Kidney tubule cell (primary cell): ENCODE data around the gene STARD9.
"Not testable (repeated sequence)": the region's sequence is repeated elsewhere in the genome, so short reads cannot be mapped to it uniquely, and the experiment has no call there.

Experiments used
- DNase-seq: peaks from one replicate; pipeline ENCODE4 v3.0.0-alpha.2; 2018; ENCODE audit warnings: low spot score

Gene STARD9

GRCh38 chr15:42590619-42591237 lies 15.3 kb downstream of the STARD9 start:
- DNase-seq = no peak

GRCh38 chr15:42591238-42591934 lies 16.0 kb downstream of the STARD9 start:
- peak; percentile 56 for DNase-seq

- DNase-seq = no peak
These were observed 17.3 kb downstream of the STARD9 start for GRCh38 chr15:42592716-42593115.

DNA sequence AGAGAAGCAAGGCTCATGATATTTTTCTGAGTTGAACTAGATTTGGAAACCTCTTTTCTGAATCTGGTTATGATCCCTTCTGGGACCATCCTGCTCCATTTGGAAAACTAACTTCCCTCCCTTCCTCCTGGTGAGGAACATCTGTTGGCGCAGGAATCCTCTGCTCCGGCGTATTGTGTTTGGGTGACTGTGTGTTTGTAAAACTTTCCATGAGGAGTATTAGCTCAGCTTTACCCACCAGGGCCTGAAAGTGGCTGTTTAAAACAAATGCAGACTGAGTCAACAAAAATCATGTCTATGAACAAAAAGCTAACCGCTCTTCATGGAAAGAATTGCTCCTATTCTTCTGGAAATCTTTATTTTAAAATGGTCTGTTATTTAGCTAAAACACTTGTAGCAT lies 17.7 kb downstream of the STARD9 start:
- DNase-seq = no peak

DNA sequence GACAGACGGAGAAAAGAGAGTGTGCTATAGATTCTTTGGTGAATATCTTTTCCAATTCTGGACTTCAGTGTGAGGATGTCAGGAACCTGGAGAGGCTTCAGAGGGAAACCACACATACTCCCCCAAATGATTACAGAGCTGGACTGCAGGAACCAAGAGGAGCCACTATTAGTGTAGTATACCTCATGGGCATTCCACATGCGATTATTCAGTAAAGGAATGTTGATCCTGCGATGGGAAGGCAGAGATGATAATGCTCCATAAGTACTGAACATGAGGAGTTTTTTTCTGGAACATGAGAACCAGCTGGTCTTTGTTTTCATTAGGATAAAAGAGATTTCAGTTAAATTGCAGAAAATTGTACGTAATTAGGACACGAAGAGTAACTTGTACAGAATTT lies 18.7 kb downstream of the STARD9 start:
- no peak for DNase-seq

DNA sequence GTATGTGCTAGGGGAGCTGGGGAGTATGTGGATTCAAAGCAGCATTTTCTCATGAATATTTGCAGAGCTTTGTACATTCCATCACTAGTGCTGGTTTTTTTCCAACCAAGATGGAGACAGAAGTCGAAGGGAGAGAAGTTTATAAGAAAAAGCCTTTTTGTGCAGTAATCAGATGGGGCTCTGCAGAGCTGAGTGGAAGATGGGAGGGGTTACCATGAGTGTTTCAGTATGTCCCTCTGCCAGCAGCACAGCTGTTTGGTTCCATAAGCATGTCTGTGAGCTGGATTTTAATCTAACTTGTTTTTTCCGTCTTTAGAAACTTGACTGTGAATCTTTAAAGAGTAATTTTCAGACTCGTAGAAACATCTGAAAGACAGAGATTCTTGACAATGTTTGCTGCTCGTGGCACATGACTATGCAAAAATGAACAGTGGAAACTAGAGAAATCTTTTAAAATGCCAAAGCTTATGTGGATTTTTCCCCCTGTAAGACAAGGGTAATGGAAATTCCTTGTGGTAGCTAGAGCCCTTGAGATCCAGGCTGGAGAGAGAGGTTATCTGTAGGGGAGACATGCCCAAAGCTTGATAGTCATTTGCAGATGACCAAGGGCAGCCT lies 20.3 kb downstream of the STARD9 start:
- no peak for DNase-seq

DNA sequence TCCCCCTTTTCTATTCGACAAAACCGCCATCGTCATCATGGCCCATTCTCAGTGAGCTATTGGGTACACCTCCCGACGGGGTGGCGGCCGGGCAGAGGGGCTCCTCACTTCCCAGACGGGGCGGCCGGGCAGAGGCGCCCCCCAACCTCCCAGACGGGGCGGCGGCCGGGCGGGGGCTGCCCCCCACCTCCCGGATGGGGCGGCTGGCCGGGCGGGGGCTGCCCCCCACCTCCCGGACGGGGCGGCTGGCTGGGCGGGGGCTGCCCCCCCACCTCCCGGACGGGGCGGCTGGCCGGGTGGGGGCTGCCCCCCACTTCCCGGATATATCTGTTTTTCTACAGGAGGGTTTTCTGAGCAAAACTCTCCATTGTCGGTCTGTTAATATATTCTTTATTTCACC lies 25.9 kb downstream of the STARD9 start:
- not testable (repeated sequence) for DNase-seq

DNA sequence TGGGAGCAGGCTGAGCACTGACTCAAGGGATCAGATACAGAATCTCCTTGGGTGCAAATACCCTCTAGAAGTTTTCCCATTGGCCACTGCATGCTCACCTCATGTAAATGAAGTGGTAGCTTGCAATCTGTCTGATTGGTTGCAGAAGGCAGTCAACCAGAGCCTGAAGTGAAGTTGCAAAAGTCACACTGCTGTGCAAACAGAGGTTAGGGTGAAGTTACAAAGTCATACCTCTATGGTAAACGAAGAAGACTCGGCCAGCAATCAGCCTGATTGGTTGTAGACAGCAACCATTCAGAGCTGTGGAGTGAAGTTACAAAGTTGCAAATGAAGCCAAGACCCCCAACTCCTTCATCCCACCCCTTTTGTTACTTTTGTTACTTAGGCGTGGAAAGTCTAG lies 27.1 kb downstream of the STARD9 start:
- no peak for DNase-seq

DNA sequence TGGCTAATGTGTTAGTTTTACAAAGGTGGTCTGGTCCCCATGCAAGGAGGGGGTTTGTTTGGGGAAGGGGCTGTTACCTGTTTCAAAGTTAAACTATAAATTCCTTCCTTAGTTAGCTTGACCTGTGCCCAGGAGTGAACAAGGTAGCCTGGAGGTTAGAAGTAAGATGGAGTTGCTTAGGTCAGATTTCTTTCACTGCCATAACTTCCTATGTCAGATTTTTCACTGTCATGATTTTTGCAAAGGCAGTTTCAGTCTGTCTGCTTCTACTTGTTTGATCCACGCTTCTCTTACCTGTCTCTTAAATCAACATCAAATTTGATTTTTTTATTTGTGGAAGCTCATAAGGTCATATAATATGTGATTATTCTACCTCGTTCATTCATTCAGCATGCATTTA lies 28.6 kb downstream of the STARD9 start:
- no peak for DNase-seq

GRCh38 chr15:42604894-42605744 lies 29.7 kb downstream of the STARD9 start:
- no peak for DNase-seq

DNA sequence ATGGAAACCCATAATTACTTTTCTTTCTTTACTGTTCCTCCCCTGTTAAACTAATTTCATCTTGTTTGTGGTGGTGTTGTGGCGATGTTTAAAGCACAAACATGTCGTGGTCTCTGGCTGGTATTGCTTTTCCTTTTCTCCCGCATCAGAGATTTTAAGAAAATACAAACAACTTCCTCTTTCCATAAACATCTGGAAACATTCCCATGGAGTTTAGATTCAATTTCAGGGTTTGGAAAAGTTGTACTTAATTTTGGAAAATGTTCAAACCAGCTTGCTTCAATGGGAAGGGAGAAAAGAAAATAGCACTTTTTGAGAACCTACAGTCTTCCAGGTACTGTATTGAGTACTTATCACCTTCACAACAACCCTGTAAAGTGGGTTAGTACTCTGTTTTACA lies 30.4 kb downstream of the STARD9 start:
- DNase-seq = no peak

GRCh38 chr15:42608110-42608531 lies 32.7 kb downstream of the STARD9 start:
- peak; percentile 67 for DNase-seq

- no peak for DNase-seq
These were observed 33.5 kb downstream of the STARD9 start for GRCh38 chr15:42608752-42609488.

- DNase-seq = no peak
These were observed 36.1 kb downstream of the STARD9 start for GRCh38 chr15:42611532-42611931.

DNA sequence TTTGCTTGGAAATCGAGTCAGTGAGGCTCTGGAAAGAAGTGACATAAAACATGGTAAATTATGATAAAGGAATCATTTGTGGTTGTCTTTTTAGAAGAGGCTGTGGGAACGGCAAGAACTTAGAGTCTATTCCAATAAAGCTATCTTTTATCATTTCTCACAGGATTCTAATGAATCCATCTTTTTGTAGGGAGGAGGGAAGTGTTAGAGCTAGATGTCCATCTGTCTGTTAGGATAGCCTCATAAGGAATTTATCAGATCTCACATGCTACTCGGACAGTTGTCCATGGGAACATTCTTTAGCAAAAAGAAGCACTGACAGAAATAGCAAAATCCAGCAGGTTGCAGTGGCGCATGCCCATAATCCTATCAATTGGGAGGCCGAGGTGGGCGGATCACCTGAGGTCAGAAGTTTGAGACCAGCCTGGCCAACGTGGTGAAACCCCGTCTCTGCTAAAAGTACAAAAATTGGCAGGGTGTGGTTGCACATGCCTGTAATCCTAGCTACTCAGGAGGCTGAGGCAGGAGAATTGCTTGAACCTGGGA lies 37.0 kb downstream of the STARD9 start:
- DNase-seq = no peak

DNA sequence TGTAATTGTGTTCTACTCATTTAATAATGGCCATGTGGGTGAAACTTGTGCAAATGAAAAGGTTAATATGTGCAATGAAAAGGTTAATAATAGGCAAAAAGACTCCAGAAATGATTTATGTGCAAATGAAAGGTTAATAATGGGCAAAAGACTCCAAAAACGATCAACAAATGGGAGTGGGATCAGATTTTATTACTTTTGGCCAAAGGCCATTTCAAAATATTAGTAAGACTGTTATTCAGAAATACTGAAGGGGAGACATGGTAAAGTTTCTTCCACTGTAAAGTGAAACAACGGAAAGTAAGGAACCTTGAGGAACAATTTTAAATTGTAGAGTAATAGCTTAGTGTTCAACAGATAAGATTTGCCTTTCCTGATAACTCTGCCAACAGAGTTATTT lies 40.7 kb downstream of the STARD9 start:
- no peak for DNase-seq

DNA sequence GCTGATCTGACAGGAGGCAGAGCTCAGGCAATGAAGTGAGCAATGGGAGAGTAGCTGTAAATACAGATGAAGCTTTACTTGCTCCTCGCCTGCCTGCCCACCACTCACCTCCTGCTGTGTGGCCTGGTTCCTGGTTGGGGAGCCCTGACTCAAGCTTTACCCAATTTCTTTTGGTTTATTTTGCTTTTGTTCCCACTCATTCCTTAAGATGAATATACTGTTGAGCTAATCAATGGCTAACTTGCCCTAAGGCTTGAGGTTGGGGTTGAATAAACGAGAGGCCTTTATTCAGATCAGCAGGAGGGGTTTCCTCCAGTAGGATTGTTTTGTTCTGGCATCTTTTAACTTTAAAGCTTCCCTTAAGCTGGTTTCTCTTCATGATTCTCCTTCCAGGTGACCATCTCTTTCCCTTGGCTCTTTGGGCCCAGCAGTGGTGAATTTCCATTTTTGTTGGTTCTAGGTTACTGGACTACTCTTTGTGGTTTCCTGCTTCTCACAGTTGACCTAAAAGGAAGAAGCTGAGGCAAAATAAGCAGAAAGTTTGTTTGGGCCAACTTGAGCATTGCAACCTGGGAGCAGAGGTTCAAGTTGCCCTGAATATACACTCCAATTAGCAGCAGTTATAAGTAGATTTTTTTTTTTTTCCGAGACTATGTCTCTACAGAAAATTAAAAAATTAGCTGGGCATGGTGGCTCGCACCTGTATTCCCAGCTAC lies 44.4 kb downstream of the STARD9 start:
- peak; percentile 5 for DNase-seq

DNA sequence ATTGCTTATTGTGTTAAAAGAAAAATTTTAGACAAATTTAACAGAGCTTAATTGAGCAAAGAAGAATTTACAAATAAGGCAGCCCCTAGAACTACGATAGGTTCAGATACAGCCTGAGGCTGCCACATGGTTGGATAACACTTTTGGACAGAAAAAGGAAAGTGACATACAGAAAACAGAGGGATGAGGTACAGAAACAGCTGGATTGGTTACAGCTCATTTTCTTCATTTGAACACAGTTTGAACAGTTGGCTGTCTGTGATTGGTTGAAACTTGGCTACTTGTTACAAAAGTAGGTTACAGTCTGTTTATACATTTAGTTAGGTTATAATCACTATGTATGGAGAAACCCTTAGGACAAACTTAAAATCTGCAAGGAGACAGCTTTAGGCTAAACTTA lies 46.0 kb downstream of the STARD9 start:
- no peak for DNase-seq

DNA sequence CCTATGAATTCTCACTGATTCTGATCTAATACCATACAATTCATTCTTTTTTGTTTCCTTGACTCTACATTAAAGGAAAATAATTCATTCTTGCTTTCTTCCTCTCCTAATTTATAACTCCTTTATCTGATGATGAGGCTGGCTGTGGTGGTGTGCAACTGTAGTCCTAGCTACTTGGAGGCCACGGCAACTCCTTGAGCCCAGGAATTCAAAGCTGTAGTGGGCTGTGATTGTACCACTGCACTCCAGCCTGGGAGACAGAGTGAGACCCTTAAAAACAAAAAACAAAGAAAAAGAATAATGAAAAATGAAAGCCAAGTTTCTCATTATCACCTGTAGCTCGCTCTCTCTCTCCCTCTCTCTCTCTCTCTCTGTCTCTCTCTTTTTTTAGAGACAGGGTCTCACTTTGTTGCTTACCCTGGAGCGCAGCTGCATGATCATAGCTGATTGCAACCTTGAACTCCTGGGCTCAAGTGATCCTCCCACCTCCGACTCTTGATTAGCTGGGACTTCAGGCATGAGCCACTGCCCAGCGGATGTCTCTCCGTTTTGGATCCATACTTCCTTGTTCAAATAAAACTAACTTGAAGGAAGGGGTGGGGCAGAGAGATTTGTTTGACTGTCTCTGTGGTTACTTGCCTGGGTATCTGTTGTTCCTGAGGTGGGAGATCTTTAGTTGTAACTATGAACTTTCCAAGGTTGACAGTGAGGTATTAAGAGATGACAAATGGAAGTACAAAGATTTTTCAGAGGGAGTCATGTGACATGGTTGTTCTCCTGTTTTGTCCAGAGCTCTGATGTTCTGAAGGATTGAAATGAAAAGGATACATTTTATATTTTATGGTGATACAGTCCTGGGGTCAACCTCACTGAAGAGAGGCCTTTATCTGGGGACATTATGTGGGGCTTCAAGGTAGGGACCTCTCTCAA lies 46.9 kb downstream of the STARD9 start:
- DNase-seq = peak; percentile 4

DNA sequence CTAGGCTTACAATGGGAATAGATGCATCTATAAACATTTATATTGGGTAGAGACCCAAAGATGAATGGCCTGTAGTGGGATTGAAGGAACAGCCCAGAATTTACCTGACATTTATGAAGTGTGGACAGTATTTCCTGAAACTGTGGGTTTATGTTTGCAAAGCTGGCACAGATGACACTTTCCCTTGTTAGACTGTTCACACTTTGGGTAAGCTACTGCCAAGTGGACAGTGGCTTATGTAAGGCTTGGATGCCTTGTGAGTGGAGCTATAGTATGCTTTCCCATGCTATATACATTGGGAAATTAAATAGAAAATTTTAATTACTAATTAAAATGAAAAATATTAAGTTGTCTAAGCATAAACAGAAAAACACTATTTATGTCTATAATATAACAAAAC lies 48.5 kb downstream of the STARD9 start:
- DNase-seq = no peak
